Neutrophil (primary cell): ENCODE results near the gene HMCN2.

ENCODE experiments used
- H3K27ac ChIP-seq: fragments of 200-600 bp; sonication (generic); 2 replicates; pipeline ENCODE4 v1.5.1; 2016; ENCODE audit warnings: mild to moderate bottlenecking, moderate library complexity
- H3K27me3 ChIP-seq: fragments of 200-600 bp; sonication (generic); 2 replicates; pipeline ENCODE4 v1.6.0; 2016; ENCODE audit warnings: mild to moderate bottlenecking
- H3K36me3 ChIP-seq: fragments of 200-600 bp; sonication (generic); 2 replicates; pipeline ENCODE4 v1.5.1; 2017
- H3K4me1 ChIP-seq, 2 experiments: fragments of 200-600 bp in 1 of 2; sonication (generic) in 1 of 2; 1 replicate in 1 of 2; 2 replicates in 1 of 2; pipeline versions ENCODE4 v1.5.1 to v1.6.1; 2013 to 2016; ENCODE audit warnings: low read depth in 1 of 2, low read length in 1 of 2, mild to moderate bottlenecking in 1 of 2, moderate library complexity in 1 of 2; ENCODE audit not compliant: control insufficient read depth in 1 of 2, insufficient read depth in 1 of 2
- H3K4me3 ChIP-seq, 2 experiments: fragments of 200-600 bp in 1 of 2; sonication (generic) in 1 of 2; 1 replicate in 1 of 2; 2 replicates in 1 of 2; pipeline ENCODE4 v1.5.1; 2013 to 2016; ENCODE audit warnings: low read depth in 1 of 2, low read length in 1 of 2, mild to moderate bottlenecking in 1 of 2, moderate library complexity in 1 of 2
- H3K9me3 ChIP-seq: fragments of 200-600 bp; sonication (generic); 2 replicates; pipeline ENCODE4 v1.5.1; 2016
- CTCF ChIP-seq: fragments of 200-600 bp; sonication (generic); IDR thresholded peaks from 2 replicates; pipeline ENCODE4 v1.5.1; 2016; ENCODE audit warnings: antibody characterized with exemption

Gene HMCN2

GRCh38 chr9:130341128-130341527 is 75.6 kb downstream of the HMCN2 start:
- TF ChIP-seq CTCF = no peak
- Histone ChIP-seq H3K36me3 (no peaks in the 10 kb centered on the region), H3K27ac (no peak overlapping the region), H3K4me3 (no peak overlapping the region), H3K9me3 (no peaks in the 10 kb centered on the region), H3K27me3 (no peaks in the 10 kb centered on the region), H3K4me1 (no peaks in the 10 kb centered on the region)

- H3K9me3 ChIP-seq = no peaks in the 10 kb centered on the region
- H3K27me3 ChIP-seq = no peaks in the 10 kb centered on the region
- H3K27ac ChIP-seq = no peak overlapping the region
- H3K36me3 ChIP-seq = no peaks in the 10 kb centered on the region
- H3K4me3 ChIP-seq = no peak overlapping the region
- no peak for TF ChIP-seq CTCF
- no peaks in the 10 kb centered on the region for H3K4me1 ChIP-seq
Observed at GRCh38 chr9:130341839-130342713, 76.5 kb downstream of the HMCN2 start.

- TF ChIP-seq CTCF = no peak
- no peak overlapping the region for H3K27ac ChIP-seq
- no peaks in the 10 kb centered on the region for H3K36me3 ChIP-seq
Observed at GRCh38 chr9:130342714-130343085, 77.1 kb downstream of the HMCN2 start.

GRCh38 chr9:130343445-130343918 is 77.9 kb downstream of the HMCN2 start:
- no peaks in the 10 kb centered on the region for H3K4me1 ChIP-seq
- H3K27me3 ChIP-seq = no peaks in the 10 kb centered on the region
- no peak for TF ChIP-seq CTCF
- H3K36me3 ChIP-seq = no peaks in the 10 kb centered on the region
- no peaks in the 10 kb centered on the region for H3K9me3 ChIP-seq
- no peak overlapping the region for H3K27ac ChIP-seq
- no peak overlapping the region for H3K4me3 ChIP-seq

More at GRCh38 chr9:130342714-130343085, 77.1 kb downstream of the HMCN2 start:
- Histone ChIP-seq H3K4me1 (no peaks in the 10 kb centered on the region), H3K27me3 (no peaks in the 10 kb centered on the region), H3K9me3 (no peaks in the 10 kb centered on the region), H3K4me3 (no peak overlapping the region)

GRCh38 chr9:130344366-130344765 is 78.8 kb downstream of the HMCN2 start:
- no peaks in the 10 kb centered on the region for H3K4me1 ChIP-seq
- no peaks in the 10 kb centered on the region for H3K36me3 ChIP-seq
- H3K27ac ChIP-seq = no peak overlapping the region
- H3K9me3 ChIP-seq = no peaks in the 10 kb centered on the region
- no peaks in the 10 kb centered on the region for H3K27me3 ChIP-seq
- no peak overlapping the region for H3K4me3 ChIP-seq
- no peak for TF ChIP-seq CTCF
